GM19238 (cell line): ENCODE measurements around the gene PHLDA2.

Source experiments
- DNase-seq: peaks from one replicate; pipeline ENCODE4 v3.0.0; 2011; ENCODE audit warnings: low spot score; ENCODE audit not compliant: insufficient read length

PHLDA2 gene

DNA sequence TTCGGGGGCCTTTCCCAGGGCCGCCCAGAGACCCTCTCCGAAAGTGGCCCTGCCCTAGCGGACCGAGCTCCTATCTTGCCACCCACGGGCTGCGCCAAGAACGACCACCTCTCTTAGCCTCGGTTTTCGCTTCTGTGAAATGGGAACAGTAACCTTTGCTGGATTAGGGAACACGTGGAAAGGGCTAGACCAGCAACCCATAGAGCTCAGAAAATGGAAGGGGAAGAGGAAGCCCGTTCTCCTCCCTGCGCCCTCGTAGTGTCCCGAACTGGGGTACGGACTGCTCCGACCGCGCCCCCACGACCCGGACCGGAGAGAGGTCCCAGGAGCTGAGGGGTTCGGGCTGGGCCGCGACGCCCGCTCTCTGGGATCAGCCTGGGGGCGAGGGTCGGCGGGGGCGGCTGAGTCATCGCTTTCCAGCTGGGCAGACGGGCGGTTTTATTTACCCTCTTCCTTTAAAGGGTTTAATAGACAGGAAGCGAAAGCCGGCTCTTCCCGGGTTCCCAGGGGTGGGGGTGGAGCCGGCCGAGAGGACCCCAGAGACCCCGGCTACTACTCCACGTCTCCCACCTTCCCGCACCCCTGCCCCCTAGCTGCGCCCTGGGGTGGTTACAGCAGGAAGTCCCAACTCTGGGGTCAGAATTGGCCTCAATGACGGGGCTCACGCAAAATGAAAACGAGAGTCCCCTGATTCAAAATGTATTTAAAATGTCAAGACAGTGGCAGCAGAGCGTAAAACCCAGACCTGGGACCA, 907 bp upstream of the PHLDA2 start:
- DNase-seq: peak; percentile 73

DNA sequence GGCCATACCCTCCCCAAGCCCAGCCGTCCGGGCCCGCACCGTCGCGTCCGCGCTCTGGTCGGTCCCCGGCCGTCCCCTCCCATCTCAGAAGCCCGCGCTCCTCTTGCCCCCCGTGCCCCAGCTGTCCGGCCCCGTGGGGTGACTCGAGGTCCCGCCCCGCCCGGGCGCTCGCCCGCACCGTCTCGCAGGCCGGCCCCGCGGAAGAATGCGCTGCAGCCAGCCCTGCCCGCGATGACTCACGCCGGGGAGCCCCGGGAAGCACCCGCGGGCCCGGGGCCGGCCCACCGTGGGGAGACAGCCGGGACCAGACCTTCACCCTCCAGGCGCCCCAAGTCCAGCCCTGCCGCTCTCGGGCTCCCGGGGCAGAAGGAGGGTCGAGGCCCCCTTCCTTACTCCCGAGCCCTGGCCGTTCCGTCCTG, 320 bp upstream of the PHLDA2 start:
- no peak for DNase-seq

DNA sequence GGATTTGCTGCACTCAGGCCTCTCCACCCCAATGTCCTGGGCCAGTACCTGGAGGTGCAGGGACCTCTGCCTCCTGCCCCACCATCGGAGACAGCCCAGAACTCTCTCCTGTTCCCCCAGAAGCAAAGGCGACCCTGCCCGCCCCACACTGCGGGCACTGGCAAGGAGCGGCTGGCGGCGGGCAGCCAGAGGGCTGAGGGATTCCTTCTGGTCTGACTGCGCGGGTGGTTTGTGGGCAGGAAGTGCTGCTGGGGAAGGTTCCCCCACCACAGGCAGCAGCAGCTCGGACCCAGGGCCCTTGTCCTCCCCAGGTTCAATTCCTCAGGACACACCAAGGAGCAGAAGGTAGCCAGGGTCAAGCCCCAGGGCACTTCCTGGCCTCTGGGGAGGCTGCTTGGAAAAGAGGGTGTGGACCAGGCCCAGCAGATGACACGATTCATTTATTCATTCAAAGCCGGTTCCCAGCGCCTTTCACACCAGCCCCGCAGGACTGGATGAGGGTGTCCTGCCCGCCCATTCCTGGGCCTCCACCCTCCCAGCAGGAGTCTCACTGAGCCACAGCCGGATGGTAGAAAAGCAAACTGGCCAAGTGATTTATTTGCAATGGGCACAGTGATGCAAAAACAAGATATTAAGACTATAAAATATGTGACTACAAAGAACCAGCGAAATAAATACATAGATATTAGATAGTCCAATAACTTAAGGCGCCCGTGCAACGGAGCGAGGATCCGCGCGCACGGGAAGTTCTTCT, 1.2 kb downstream of the PHLDA2 start:
- no peak for DNase-seq

DNA sequence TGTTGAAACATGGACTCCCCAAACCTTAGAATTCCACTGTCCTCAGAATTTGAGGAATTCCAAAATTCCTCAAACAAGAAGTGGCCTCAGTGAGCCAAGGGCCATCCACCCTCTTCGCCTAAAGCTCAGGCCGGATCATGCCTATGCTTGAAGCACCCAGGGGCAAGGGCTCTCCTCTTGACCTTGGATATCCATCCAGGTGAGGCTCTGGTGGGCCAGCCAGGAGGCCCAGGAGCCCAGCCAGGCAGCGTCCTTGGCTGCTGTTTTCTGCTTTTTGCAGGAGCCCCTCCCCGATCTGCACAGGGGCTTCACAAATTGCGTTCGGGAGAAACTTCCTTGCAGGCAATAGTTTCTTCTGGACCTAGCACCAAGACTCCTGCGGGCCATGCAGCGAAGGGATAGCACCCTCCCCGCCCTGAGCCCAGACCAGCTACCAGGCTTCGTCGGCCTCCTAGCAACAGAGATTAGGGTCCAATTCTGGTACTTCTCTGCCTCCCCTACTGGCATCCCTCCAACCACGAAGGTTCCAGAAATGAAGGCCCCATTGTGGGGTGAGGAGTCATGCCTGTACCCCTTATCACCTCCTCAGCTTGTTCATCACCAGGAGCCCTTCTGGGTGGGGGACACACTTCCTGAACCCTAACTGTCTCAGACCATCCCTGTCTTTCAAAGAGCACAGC, 2.0 kb downstream of the PHLDA2 start:
- no peak for DNase-seq

DNA sequence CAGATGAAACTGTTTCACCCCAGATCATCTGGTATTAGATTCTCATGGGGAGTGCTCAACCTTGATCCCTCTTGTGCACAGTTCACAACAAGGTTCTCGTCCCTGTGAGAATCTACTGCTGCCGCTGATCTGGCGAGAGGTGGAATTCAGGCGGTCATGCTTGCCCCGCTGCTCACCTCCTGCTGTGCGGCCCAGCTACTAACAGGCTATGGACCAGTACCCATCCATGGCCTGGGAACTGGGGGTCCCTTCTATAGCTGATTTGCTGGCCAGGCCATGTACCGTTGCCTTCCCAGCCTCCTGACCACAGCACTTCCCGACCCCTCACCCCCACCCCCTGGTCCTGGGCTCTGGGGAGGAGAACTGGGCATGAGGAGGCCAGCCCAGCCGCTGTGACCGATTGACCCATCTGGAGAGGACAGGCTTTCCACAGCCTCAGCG, 2.6 kb downstream of the PHLDA2 start:
- no peak for DNase-seq

DNA sequence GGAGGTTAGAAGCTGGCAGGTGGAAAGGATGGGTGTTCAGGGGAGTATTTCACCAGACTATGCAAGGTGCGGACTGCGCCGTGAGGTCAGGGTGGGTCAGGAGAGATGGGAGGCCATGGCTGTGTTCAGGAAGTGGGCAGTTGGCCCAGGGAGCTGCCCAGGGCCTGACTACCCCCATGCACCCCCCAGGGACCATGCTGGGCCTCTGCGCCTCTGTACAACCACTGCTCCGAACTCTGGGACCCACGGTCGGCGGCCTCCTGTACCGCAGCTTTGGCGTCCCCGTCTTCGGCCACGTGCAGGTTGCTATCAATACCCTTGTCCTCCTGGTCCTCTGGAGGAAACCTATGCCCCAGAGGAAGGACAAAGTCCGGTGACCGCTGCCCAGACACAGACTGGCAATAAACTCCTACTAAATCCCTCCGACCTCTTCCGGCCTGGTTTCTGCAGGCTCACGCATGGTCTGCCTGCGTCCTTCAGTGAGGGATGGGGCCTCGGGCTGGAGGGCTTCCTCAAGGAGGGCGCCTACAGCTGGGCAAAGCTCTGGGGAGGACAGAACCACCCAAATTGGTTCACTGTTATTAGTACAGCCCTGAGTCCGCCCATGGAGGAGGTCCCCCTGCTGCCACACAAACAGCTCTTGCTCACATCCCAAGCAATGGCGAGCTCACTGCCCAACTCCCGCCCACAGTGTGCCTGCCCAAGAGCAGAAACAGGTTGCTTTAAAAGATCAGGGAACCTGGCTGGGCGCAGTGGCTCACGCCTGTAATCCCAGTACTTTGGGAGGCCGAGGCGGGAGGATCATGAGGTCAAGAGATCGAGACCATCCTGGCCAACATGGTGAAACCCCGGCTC, 4.2 kb downstream of the PHLDA2 start:
- DNase-seq: no peak

DNA sequence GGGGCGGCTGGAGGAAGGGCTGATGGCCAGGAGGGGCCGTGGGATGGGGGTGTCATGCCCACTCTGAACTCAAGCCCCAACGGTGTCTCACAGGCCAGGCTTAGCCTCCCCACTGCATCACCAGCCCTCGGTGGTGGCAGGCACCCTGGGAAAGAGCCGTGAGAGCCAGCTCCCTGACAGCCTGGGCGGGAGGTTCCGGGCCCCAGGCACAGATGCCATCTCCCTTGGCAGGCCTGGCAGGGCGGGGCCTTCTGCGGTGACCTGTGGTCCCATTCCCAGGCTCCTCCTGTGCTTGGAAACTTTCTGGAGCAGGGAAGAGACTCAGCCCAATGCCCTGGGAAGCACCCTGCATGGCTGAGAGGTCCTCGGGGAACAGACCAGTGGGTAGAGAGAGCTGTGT, 4.8 kb downstream of the PHLDA2 start:
- DNase-seq: no peak

DNA sequence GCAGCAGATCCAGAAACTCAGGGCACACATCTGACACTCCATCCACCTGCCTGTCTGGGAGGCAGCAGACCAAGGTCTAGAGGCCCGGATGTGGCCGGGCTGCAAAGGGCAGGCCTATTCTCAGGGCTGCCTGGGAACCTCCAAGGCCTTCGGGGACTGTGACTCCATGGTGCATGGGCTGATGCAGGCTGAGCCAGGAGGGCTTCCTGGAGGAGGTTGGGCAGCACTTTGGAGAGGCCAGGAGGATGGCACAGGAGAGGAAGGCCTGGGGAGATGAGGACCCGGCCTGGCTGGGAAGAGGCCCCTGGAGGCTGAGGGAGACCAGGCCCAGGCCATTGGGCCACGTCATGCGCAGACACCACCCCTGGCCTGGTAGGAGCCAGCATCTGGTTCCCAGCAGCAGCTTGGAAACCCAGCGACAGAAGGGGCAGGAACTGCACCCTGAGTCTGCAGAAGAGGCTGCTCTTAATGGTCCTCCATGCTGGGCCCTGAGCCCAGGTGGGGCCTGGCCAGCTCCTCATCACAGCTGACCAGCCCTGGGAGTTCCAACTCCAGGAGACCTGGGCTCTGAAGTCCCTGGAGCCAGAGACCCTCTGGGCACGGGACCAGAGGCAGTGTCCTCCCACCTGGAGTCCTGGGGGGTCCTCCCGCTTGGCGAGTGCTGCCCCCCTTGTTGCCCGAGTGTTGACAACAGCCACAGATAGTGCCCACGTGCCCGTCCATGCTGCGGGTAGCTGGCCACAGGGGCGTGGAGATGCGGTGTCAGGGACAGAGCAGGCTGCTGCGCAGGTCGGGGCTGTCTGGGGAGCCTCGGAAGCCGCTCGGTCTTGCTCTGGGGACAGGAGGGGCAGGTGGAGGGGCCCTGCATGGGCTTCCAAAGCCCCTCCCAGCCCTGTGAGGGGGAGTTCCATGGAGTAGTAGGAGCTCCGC, 5.5 kb downstream of the PHLDA2 start:
- DNase-seq: no peak

DNA sequence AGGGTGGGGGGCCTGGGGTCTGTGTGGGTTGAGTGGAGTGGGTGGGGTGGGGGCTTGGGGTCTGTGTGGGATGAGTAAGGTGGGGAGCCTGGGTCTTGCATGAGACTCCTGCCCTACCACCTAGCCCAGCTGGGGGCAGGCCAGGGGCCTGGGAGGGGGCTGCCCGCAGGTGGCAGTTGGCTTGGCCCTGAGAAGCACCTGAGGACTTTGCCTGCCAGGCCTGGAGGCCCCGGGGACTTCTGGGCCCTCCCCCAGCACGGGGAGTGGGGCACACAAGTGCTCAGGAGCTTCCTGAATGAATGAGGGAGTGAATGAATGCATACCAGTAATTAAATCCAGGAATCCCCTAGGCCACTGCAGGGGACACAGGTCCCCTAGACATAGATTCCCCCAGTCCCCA, 6.6 kb downstream of the PHLDA2 start:
- DNase-seq: no peak

DNA sequence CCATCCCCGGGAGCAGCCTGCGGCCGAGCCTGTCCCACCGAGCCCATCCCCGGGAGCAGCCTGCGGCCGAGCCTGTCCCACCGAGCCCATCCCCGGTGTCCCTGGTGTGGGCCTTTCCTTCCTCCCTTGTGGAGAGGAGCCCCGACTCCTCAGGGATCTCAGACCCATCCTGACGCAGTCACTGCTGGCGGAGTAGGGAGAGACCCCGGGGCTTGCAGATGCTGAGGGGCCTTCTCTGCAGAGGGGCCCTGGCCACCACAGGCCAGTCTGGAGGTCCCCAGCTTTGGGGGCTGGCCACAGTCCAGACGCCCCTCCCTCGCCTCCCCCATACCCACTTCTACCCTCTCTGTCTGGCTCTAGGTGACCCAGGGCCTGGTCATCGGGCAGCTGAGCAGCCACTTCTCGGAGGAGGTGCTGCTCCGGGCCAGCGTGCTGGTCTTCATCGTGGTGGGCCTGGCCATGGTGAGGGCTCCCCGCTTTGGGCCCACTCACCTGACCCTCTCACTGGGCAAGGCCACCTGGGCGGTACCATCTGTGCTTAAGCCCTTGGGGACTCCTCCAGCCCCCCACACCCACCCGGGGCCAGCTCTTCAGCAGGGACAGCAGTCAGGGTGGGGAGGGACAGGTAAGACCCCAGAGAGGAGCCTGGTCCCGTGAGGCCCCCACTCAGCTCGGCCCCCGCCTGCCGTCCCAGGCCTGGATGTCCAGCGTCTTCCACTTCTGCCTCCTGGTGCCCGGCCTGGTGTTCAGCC, 7.3 kb downstream of the PHLDA2 start:
- DNase-seq: no peak

DNA sequence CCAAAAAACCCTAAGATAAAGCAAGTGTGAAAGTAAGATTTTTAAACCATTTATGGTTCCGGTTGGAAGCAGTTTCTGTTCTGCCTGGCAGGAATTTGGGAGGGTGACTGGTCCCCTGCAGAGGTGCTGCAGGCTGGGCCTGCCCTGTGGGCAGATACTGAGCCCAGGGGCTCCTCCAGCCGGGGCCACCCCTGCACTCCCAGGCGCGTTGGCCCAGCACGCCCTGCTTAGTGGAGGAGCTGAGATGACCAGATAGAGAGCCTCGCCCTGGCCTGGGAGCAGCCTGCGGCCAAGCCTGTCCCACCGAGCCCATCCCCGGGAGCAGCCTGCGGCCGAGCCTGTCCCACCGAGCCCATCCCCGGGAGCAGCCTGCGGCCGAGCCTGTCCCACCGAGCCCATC, 8.0 kb downstream of the PHLDA2 start:
- no peak for DNase-seq

DNA sequence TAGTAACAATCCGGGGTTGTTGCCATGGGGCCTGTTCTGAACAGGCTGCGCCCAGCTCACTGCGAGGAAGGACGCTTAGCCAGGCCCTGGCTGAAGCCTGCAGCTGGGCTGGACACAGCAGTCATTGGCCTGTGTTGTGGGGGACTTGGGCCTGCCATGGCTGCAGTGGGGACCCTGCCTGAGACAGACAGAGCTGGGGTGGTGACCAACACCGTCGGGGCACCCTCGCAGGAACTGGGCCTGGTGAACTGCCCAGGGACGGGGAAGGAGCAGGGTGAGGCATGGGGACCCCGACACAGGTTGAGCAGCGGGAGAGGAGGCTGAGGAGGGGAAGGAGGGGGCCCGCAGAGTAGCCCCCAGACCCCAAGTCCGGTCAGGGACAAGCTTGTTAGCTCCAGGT, 8.9 kb downstream of the PHLDA2 start:
- DNase-seq: no peak

DNA sequence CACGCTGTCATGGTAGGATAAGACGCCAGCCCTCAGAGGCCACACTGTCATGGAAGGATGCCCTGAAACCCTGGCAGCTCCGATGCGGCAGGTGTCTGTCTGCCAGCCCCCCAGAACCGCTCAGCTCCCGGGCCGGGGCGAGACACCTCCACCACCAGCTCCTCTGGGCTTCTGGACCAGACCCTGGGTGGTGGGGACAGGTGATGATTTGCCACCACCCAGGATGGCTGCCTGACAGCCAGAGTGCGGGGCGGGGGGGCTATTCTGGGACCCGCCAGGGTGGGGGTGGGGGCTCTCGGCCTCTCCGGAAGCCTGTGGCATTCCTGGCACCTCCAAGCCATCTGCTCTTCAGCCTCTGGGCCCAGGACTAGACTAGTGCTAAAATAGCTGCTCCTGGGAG, 9.4 kb downstream of the PHLDA2 start:
- no peak for DNase-seq

DNA sequence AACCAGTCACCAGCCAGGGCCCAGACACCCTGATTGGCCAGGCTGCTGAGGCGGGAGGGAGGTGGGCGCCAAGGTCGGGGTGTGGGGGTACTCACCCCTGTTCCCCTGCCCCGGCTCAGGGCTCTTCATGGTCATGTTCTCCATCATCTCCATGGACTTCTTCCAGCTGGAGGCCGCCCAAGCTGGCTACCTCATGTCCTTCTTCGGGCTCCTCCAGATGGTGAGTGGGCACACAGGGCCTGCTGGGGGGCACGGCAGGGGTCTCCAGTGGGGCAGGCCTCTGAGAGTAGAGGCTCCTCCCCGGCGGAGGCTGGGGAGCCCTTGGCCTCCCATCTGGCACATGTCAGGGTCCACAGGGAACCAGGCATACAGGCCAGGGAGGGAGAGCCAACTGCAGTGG, 10.0 kb downstream of the PHLDA2 start:
- DNase-seq: no peak

DNA sequence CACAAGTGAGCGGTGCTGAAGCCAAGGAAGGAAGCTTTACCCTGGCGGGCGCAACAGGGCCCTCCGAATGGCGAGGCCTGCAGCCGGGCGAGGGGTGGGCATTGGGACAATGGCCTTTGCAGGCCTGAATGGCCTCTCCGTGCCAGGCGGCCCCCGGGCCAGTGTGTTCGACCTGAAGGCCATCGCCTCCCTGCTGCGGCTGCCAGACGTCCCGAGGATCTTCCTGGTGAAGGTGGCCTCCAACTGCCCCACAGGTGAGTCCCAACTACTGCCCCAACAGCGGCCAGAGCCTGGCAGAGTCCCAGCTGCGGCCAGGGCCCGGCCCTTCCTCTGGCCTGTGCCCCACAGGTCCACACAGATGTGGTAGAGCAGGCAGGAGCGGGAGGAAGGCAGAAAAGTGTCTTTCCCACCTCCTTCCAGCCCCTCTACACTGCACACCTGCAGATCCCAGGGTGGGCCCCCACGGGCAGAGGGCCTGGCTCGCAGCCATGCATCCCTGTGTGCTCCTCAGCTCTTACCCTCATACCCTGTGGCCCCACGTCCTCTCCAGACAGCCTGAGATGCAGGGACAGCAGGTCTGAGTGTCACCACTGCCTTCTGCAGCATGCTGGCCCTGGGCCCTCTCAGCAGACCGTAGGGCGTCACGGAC, 11.3 kb downstream of the PHLDA2 start:
- DNase-seq: no peak

DNA sequence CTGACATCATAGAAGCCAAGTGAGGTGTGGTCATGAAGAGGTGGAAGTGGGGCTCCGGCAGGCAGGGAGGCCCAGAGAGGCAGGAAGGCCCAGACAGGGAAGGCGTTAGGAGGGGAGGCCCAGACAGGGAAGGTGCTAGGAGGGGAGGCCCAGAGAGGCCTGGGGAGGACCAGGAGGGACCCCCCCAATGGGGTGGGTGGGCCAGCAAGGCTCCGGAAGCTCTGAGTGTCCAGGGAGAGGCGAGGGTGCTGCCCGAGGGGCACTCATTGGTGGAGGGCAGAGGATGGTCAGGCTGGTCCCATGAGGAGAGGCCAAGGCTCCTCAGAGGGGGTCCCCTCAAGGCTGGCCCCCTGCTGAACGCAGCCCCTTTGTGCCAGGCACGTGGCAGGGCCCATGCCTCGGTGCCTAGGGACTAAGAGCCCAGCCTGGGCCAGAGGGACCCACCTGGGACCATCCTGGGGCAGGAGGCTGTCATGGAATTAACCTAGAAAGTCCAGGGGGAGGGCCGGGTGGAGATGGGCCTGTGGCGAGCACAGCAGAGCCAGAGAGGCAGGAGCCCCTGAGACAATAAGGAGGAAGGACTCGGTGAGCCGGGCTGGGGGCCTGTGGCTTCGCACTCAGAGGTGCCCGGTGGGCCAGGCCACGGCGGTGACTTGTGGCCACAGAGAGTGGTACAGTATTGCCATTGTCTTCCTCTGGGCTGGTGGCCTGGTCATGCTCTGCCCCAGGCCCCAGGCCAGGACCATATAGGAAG, 12.2 kb downstream of the PHLDA2 start:
- DNase-seq: no peak

DNA sequence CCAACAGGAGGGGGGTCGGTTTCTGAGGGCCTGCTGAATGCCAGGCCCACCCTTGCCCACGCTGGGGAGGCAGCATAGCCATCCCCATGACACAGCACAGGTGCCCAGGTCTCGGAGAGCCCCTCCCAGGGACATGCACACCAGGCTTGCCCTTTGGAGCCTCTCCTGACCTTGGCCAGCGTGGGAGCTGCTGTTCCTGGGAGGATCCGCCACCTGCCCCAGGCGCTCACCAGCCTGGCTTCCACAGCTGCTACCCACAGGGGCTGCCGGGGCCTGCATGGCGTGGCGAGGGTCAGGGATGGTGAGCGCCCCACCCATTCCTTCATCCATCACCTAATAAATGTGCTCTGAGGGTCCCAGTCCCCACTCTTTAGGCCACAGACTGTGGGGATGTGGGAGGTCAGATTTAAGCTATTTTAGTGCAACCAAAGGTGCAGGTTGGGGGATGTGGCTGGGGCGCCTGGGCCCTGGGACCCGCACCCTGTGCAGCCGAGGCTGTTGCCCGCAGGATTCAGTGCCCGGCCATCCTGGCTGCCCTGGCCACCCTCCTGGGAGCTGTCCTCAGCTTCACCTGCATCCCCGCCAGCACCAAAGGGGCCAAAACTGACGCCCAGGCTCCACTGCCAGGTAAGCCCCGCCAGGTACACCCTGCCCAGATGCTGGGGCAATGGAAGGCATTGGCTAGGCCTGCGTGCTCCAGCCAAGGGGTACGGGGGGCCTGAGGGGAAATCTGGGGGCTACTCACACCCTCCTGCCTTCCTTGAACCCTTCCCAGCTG, 12.9 kb downstream of the PHLDA2 start:
- no peak for DNase-seq

DNA sequence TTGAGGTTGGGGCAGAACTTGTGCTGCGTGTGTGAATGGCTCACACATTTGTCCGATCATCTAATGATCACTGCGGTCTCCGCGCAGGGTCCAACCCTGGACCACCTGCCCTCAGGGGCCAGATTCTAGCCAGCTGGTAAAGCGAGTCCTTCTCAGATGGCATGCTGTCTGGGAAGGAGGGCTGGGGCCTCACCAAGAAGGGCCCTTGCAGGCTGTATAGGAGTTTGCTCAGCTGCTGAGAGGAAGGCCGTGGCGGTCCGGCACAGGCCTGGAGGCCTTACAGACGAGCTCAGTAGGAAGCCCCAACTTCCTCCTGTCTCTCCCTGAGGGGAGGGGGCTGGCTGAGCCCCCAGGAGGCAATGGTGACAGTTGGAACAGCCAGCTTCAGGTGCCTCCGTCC, 13.7 kb downstream of the PHLDA2 start:
- DNase-seq: no peak
